OCI-LY3 (cell line): ENCODE measurements around the gene CPED1.

Experiments used
- CTCF ChIP-seq: fragments of 200-600, 300-600 bp; sonication (generic); IDR thresholded peaks from 2 replicates; pipeline ENCODE4 v1.5.1; 2014; ENCODE audit warnings: antibody characterized with exemption, low read length, low read depth
- EZH2phosphoT487 ChIP-seq: fragments of 200-600 bp; shearing (Covaris generic); IDR thresholded peaks from 2 replicates; pipeline ENCODE4 v1.6.1; 2018; ENCODE audit warnings: antibody characterized with exemption, mixed run types, low read depth

- no peak for TF ChIP-seq CTCF
- no peak for TF ChIP-seq EZH2phosphoT487
Observed at GRCh38 chr7:121102619-121103018, 114.1 kb downstream of the CPED1 start.
